A549 (cell line): ENCODE results near the gene CRYBG2. TPM values are rescaled to one million over a fixed set of nuclear protein-coding genes. Genes with fewer than 3 reads are reported as not detected.

Source experiments
- ATAC-seq, 2 experiments: fragments of 200-7000 bp in 1 of 2; fragments of >200 bp in 1 of 2; cut with Nextera tagmentation in 1 of 2; cut with Tn5 transposase in 1 of 2; 3 replicates each; pipeline versions ENCODE4 v1.8.0 to v1.9.1; 2018 to 2020; ENCODE audit warnings: mild to moderate bottlenecking in 1 of 2, moderate library complexity in 1 of 2
- CTCF ChIA-PET: fragments of 300-600 bp; sonication (Branson Sonifier 250); formaldehyde crosslinking; extraction: SDS; loops from one replicate; lab custom pipeline; 2021; ENCODE audit warnings: antibody characterized with exemption, inconsistent platforms; lab: Yijun Ruan, JAX
- POLR2A ChIA-PET: fragments of 350-600 bp; formaldehyde crosslinking; extraction: SDS; loops from one replicate; lab custom pipeline; 2021; ENCODE audit warnings: antibody characterized with exemption, inconsistent platforms; lab: Yijun Ruan, JAX
- DNase-seq, 2 experiments: peaks; one replicate each; pipeline versions ENCODE4 v3.0.0 to v3.0.0-alpha.2; 2011 to 2016; ENCODE audit warnings: low read depth in 1 of 2, low spot score in 1 of 2
- FAIRE-seq: peaks from 2 replicates; lab custom pipeline; 2011; peaks lifted over from hg19 to GRCh38; lab: Jason Lieb, UNC
- H3K27ac ChIP-seq, 2 experiments: fragments of >200 bp; sonication (Bioruptor Twin); formaldehyde crosslinking; 3 replicates each; pipeline ENCODE4 v1.5.1; 2016 to 2017
- H3K4me1 ChIP-seq: fragments of >200 bp; sonication (Bioruptor Twin); formaldehyde crosslinking; 3 replicates; pipeline ENCODE4 v1.6.1; 2016
- H3K4me2 ChIP-seq: fragments of >200 bp; sonication (Bioruptor Twin); formaldehyde crosslinking; 3 replicates; pipeline ENCODE4 v1.6.1; 2016
- H3K4me3 ChIP-seq: fragments of >200 bp; sonication (Bioruptor Twin); formaldehyde crosslinking; 3 replicates; pipeline ENCODE4 v1.5.1; 2016
- H3K9me3 ChIP-seq: fragments of >200 bp; sonication (Bioruptor Twin); formaldehyde crosslinking; 3 replicates; pipeline ENCODE4 v1.6.1; 2016
- CEBPB ChIP-seq, 2 experiments: fragments of >200 bp in 1 of 2; sonication (Bioruptor Twin) in 1 of 2; formaldehyde crosslinking in 1 of 2; IDR thresholded peaks; 2 replicates each; pipeline ENCODE4 v1.6.1; 2012 to 2016
- CHD2 ChIP-seq: fragments of 150-350 bp; IDR thresholded peaks from 2 replicates; pipeline ENCODE4 v1.6.1; 2014; ENCODE audit warnings: low read length; ENCODE audit not compliant: partially characterized antibody
- CHD4 ChIP-seq: fragments of 200-600 bp; sonication (generic); IDR thresholded peaks from 2 replicates; pipeline ENCODE4 v1.6.1; 2016; ENCODE audit warnings: antibody characterized with exemption, mild to moderate bottlenecking, borderline replicate concordance
- EHF ChIP-seq: fragments of 250-450 bp; sonication (Bioruptor Pico); IDR thresholded peaks from 2 replicates; pipeline ENCODE4 v1.5.0; 2020; ENCODE audit warnings: mild to moderate bottlenecking
- FOSL2 ChIP-seq, 2 experiments: fragments of 450-650 bp in 1 of 2; fragments of >200 bp in 1 of 2; sonication (Bioruptor Twin) in 1 of 2; formaldehyde crosslinking; IDR thresholded peaks; 2 replicates each; pipeline versions ENCODE4 v1.5.0 to v1.6.1; 2016 to 2020; ENCODE audit warnings: mild to moderate bottlenecking in 1 of 2, moderate library complexity in 1 of 2
- HEYL ChIP-seq: fragments of 250-450 bp; sonication (Bioruptor Pico); IDR thresholded peaks from 2 replicates; pipeline ENCODE4 v1.8.0; 2021; ENCODE audit warnings: mild to moderate bottlenecking, moderate library complexity
- HOXA7 ChIP-seq: fragments of 250-450 bp; sonication (Bioruptor Pico); IDR thresholded peaks from 2 replicates; pipeline ENCODE4 v1.5.0; 2020; ENCODE audit warnings: mild to moderate bottlenecking, moderate library complexity
- JUN ChIP-seq, 2 experiments: fragments of >200 bp; sonication (Bioruptor Twin); formaldehyde crosslinking; IDR thresholded peaks; 2 replicates in 1 of 2; 3 replicates in 1 of 2; pipeline ENCODE4 v1.6.1; 2016 to 2017
- NPAS2 ChIP-seq: fragments of 250-450 bp; sonication (Bioruptor Pico); IDR thresholded peaks from 2 replicates; pipeline ENCODE4 v1.8.0; 2022; ENCODE audit warnings: mild to moderate bottlenecking, moderate library complexity, borderline replicate concordance
- RAD21 ChIP-seq, 2 experiments: fragments of >200 bp in 1 of 2; sonication (Bioruptor Twin) in 1 of 2; formaldehyde crosslinking in 1 of 2; IDR thresholded peaks in 1 of 2; conservative IDR thresholded peaks in 1 of 2; 2 replicates in 1 of 2; 3 replicates in 1 of 2; pipeline ENCODE4 v1.6.1; 2012 to 2018; ENCODE audit warnings: inconsistent platforms in 1 of 2
- RARB ChIP-seq: fragments of 250-450 bp; sonication (Bioruptor Pico); IDR thresholded peaks from 2 replicates; pipeline ENCODE4 v1.8.0; 2021; ENCODE audit warnings: mild to moderate bottlenecking, moderate library complexity
- RCOR1 ChIP-seq: fragments of 150-350 bp; IDR thresholded peaks from 2 replicates; pipeline ENCODE4 v1.6.1; 2014; ENCODE audit warnings: antibody characterized with exemption, low read length, low read depth
- SMC3 ChIP-seq: fragments of >200 bp; sonication (Bioruptor Twin); formaldehyde crosslinking; IDR thresholded peaks from 3 replicates; pipeline ENCODE4 v1.6.1; 2018; ENCODE audit warnings: inconsistent platforms
- TFCP2L1 ChIP-seq: fragments of 250-450 bp; sonication (Bioruptor Pico); IDR thresholded peaks from 2 replicates; pipeline ENCODE4 v1.5.0; 2021; ENCODE audit warnings: mild to moderate bottlenecking
- TP53 ChIP-seq: fragments of 250-450 bp; sonication (Bioruptor Pico); IDR thresholded peaks from 2 replicates; pipeline ENCODE4 v1.5.0; 2021; ENCODE audit warnings: mild to moderate bottlenecking, moderate library complexity
- ZSCAN20 ChIP-seq: fragments of 250-450 bp; sonication (Bioruptor Pico); IDR thresholded peaks from 2 replicates; pipeline ENCODE4 v1.8.0; 2022; ENCODE audit warnings: mild to moderate bottlenecking, moderate library complexity
- WGBS: methylation state at CpG from one replicate; pipeline ENCODE4 v1.1.6; 2017; ENCODE audit errors: missing lambda C conversion rate; 5-methylcytosine and 5-hydroxymethylcytosine counted together
- polyA plus RNA-seq, 4 experiments: library from polyadenylated mRNA; depleted of rRNA in 3 of 4; stranded (reverse); fragments of >200 nt; fragmentation: RNase III in 1 of 4; extraction: RNeasy Plus Mini Kit Qiagen cat#74134 plus additional on column Dnase treatment in 1 of 4; gene quantifications; 2 replicates in 3 of 4; 3 replicates in 1 of 4; pipeline ENCODE4 v1.2.3, GENCODE V29; 2011 to 2017
- TF ChIP-seq, protein P1 (sequence below): fragments of 450-650 bp; IDR thresholded peaks from 2 replicates; pipeline ENCODE4 v1.6.1; 2014; ENCODE audit warnings: antibody characterized with exemption
- TF ChIP-seq, protein P2 (sequence below): IDR thresholded peaks from 2 replicates; pipeline ENCODE4 v1.6.1; 2012; ENCODE audit warnings: low read depth, borderline replicate concordance
- TF ChIP-seq, protein P3 (sequence below): IDR thresholded peaks from 2 replicates; pipeline ENCODE4 v1.6.1; 2012
- TF ChIP-seq, protein P4 (sequence below): fragments of 200-600 bp; sonication (generic); IDR thresholded peaks from 2 replicates; pipeline ENCODE4 v1.6.1; 2016; ENCODE audit warnings: antibody characterized with exemption, mild to moderate bottlenecking, moderate library complexity
- TF ChIP-seq, protein P5 (sequence below): IDR thresholded peaks from 2 replicates; pipeline ENCODE4 v1.6.1; 2012
- TF ChIP-seq, protein P6 (sequence below): fragments of >200 bp; sonication (Bioruptor Twin); formaldehyde crosslinking; IDR thresholded peaks from 2 replicates; pipeline ENCODE4 v1.6.1; 2016

The CRYBG2 gene
- polyA plus RNA-seq, 2 of the 4 experiments (the other 2 are of a cell fraction) = 0.67 to 2.7 TPM

DNA sequence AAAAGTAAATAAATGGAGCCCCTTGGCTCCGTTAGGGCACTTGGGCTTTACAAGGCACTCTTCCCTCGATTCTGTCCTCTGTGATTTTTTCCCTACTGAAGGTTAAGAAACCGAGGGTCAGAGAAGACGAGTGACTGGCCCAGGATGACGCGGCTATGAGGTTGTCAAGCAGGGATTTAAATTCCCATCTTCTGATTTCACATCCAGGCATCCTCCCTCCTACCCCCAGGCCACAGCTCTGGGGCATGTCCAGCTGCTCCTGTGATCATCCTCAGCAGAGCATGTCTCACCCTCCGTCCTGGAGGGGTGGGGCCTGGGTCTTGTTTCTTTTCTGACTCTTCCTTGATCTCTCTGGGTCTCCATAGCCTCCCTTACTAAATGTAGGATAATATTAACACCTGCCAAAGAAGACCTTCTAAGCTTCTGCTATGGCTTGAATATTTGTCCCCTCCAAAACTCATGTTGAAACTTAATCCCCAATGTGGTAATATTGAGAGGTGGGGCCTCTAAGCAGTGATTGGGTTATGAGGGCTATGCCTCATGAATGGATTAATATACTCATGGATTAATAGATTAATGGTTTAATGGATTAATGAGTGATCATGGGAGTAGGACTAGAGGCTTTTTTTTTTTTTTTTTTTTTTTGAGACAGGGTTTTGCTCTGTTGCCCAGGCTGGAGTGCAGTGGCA lies 4.6 kb downstream of the CRYBG2 start:
- peak; percentile 61 to 73 for ATAC-seq

DNA sequence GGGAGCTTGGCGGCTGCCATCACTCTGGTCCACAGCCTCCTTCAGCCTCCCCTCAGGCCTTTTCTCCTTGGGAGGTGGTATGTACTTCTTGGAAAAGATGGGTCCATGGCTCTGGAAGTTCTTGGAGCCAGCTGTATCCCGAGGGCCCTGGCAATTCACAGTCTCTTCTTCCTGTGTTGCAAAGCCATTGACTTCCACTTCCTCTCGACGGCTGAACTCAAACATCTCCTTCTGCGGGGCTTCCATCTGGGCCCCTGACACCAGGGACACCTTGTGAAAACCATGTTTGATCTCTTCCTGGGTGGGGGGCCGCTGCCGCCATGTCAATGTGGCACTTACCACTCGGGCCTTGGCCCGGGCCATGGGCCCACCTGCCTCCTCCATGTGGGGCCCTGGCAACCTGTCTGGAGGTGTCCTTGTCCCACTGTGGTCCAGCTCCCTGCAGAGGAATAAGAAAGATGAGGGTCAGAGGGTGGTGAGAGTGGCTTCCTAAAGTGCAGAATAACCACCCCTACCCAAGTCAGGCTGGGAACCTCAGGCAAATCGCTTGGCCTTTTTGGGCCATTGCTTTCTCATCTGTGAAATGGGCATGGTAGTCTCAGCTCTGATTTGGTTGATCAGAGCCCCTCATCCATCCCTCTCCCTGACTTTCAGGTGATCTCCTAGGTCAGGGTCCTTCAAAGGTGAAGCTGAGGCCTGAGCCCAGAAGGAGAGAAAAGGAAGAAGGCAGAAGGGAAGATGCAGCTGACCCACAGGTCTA lies 7.5 kb downstream of the CRYBG2 start:
- no peak for FAIRE-seq
- no peak overlapping the region for H3K4me2 ChIP-seq
- H3K9me3 ChIP-seq = no peaks in the 10 kb centered on the region
- TF ChIP-seq EHF (CRISPR knock-in tag) = no peak
- TF ChIP-seq HEYL = no peak
- TF ChIP-seq TFCP2L1 (CRISPR knock-in tag) = no peak
- no peak for TF ChIP-seq ZSCAN20 (CRISPR knock-in tag)
- no peak for TF ChIP-seq TP53
- TF ChIP-seq SMC3 = no peak
- no peak for TF ChIP-seq CEBPB (IDR thresholded peaks at IDR 0.05)
- TF ChIP-seq, protein P1, sequence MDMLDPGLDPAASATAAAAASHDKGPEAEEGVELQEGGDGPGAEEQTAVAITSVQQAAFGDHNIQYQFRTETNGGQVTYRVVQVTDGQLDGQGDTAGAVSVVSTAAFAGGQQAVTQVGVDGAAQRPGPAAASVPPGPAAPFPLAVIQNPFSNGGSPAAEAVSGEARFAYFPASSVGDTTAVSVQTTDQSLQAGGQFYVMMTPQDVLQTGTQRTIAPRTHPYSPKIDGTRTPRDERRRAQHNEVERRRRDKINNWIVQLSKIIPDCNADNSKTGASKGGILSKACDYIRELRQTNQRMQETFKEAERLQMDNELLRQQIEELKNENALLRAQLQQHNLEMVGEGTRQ = no peak
- TF ChIP-seq RCOR1 = no peak
- TF ChIP-seq, protein P2, sequence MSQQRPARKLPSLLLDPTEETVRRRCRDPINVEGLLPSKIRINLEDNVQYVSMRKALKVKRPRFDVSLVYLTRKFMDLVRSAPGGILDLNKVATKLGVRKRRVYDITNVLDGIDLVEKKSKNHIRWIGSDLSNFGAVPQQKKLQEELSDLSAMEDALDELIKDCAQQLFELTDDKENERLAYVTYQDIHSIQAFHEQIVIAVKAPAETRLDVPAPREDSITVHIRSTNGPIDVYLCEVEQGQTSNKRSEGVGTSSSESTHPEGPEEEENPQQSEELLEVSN = no peak
- no peak for TF ChIP-seq RAD21 (conservative IDR thresholded peaks at IDR 0.05 in 1 of 2, IDR thresholded peaks at IDR 0.05 in 1 of 2)
- TF ChIP-seq, protein P3, sequence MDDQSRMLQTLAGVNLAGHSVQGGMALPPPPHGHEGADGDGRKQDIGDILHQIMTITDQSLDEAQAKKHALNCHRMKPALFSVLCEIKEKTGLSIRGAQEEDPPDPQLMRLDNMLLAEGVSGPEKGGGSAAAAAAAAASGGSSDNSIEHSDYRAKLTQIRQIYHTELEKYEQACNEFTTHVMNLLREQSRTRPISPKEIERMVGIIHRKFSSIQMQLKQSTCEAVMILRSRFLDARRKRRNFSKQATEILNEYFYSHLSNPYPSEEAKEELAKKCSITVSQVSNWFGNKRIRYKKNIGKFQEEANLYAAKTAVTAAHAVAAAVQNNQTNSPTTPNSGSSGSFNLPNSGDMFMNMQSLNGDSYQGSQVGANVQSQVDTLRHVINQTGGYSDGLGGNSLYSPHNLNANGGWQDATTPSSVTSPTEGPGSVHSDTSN = no peak
- TF ChIP-seq, protein P4, sequence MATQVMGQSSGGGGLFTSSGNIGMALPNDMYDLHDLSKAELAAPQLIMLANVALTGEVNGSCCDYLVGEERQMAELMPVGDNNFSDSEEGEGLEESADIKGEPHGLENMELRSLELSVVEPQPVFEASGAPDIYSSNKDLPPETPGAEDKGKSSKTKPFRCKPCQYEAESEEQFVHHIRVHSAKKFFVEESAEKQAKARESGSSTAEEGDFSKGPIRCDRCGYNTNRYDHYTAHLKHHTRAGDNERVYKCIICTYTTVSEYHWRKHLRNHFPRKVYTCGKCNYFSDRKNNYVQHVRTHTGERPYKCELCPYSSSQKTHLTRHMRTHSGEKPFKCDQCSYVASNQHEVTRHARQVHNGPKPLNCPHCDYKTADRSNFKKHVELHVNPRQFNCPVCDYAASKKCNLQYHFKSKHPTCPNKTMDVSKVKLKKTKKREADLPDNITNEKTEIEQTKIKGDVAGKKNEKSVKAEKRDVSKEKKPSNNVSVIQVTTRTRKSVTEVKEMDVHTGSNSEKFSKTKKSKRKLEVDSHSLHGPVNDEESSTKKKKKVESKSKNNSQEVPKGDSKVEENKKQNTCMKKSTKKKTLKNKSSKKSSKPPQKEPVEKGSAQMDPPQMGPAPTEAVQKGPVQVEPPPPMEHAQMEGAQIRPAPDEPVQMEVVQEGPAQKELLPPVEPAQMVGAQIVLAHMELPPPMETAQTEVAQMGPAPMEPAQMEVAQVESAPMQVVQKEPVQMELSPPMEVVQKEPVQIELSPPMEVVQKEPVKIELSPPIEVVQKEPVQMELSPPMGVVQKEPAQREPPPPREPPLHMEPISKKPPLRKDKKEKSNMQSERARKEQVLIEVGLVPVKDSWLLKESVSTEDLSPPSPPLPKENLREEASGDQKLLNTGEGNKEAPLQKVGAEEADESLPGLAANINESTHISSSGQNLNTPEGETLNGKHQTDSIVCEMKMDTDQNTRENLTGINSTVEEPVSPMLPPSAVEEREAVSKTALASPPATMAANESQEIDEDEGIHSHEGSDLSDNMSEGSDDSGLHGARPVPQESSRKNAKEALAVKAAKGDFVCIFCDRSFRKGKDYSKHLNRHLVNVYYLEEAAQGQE = no peak
- POLR2A ChIA-PET = no interaction called here
- no peak for DNase-seq
- CTCF ChIA-PET = interaction anchor here (0.7 to 6.1 kb wide), 6 partner anchors 8 to 62 kb away, joined by 5 to 42 read pairs (median 6); no protein-coding TSS in a partner anchor
- ATAC-seq = no peak
- H3K4me1 ChIP-seq = peaks cover 27% of the 10 kb centered on the region
- no peak overlapping the region for H3K4me3 ChIP-seq
- peak overlapping the region in 1 of 2 experiments; percentile 54; a peak in 1 of 6 replicates for H3K27ac ChIP-seq
- WGBS = 80% methylated on average over 9 of the region's 10 CpGs

More for the DNA sequence above, 4.6 kb downstream of the CRYBG2 start:
- TF ChIP-seq TP53 (no peak), CHD4 (no peak), SMC3 (no peak), RARB (CRISPR knock-in tag) (no peak), FOSL2 (IDR thresholded peaks at IDR 0.05) (0 out of 2 replicates have a peak, but pooled peaks have one; percentile 7), FOSL2 (CRISPR knock-in tag; IDR thresholded peaks at IDR 0.05) (peak; percentile 38; the same call in 1 of the 2 replicates), HOXA7 (CRISPR knock-in tag) (no peak), TFCP2L1 (CRISPR knock-in tag) (no peak), NPAS2 (CRISPR knock-in tag) (no peak), JUN (IDR thresholded peaks at IDR 0.05) (no peak), CHD2 (no peak)
- TF ChIP-seq, protein P5, sequence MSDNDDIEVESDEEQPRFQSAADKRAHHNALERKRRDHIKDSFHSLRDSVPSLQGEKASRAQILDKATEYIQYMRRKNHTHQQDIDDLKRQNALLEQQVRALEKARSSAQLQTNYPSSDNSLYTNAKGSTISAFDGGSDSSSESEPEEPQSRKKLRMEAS = peak; percentile 30; the same call in 1 of the 2 replicates
- TF ChIP-seq, protein P6, sequence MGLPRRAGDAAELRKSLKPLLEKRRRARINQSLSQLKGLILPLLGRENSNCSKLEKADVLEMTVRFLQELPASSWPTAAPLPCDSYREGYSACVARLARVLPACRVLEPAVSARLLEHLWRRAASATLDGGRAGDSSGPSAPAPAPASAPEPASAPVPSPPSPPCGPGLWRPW = no peak
- H3K9me3 ChIP-seq = no peaks in the 10 kb centered on the region
- WGBS = 31% methylated on average over 7 of the region's 7 CpGs
- no peak overlapping the region for H3K4me3 ChIP-seq
- H3K27ac ChIP-seq = peak overlapping the region; percentile 78 to 95
- no peak for FAIRE-seq
- CTCF ChIA-PET = interaction anchor here (1.3 to 6.1 kb wide), 5 partner anchors 13 to 68 kb away, joined by 3 to 42 read pairs (median 9); partner anchors contain the start of gene CD52
- peak; percentile 33 to 76 for DNase-seq
- POLR2A ChIA-PET = no interaction called here
- peak overlapping the region; percentile 64 for H3K4me2 ChIP-seq
- H3K4me1 ChIP-seq = peaks cover 56% of the 10 kb centered on the region
